Measurements from ENCODE around the gene LMO2. TPM values are rescaled to one million over a fixed set of nuclear protein-coding genes. Genes with fewer than 3 reads are reported as not detected.

The LMO2 gene
- total and polyA plus RNA-seq, 2 of the 13 experiments (the other 11 are each of a cell fraction or from before 2014, with no cell fraction given): not detected

GRCh38 chr11:33894398-33894746, 2.5 kb upstream of the LMO2 start:
- Histone ChIP-seq H3K4me2 (ENCODE audit: low read depth, low read length) (no peak overlapping the region), H3K4me3 (replicated peaks in 1 of 3; ENCODE audit: insufficient read depth in 1 of 3, low read depth in 2 of 3, low read length in 3 of 3) (no peak overlapping the region), H3K27me3 (ENCODE audit: control insufficient read depth in 1 of 2, insufficient read depth in 2 of 2, low read length in 2 of 2) (peaks cover 0 to 28% of the 10 kb centered on the region in 2 experiments; a peak in 2 of 5 replicates), H3K27ac (ENCODE audit: extremely low read length, insufficient read depth, low read length) (no peak overlapping the region), H2AFZ (ENCODE audit: low read length) (no peak overlapping the region), H3K79me2 (ENCODE audit: insufficient read depth, low read length) (no peaks in the 10 kb centered on the region), H3K9ac (ENCODE audit: insufficient read depth, low read depth, low read length) (no peak overlapping the region), H3K36me3 (replicated peaks in 1 of 2; ENCODE audit: control insufficient read depth in 1 of 2, insufficient read depth in 2 of 2, low read length in 2 of 2) (no peaks in the 10 kb centered on the region), H3K9me3 (ENCODE audit: low read length) (no peaks in the 10 kb centered on the region), H3K4me1 (ENCODE audit: insufficient read depth, low read length) (no peaks in the 10 kb centered on the region; the same call in 1 of the 2 replicates), H4K20me1 (ENCODE audit: insufficient read depth, low read length) (no peaks in the 10 kb centered on the region)
- no TSS peak for BruUV-seq (replicated peaks)
- in situ Hi-C loops (cut with HindIII; ENCODE audit: extremely low pct_ligation_motif_present, low pct_unique_long_range_greater_than_20kb) (no loop called here), intact Hi-C loops (cut with micrococcal nuclease; ENCODE audit: unreplicated experiment) (no loop called here)
- ChIA-PET CTCF (ENCODE audit: low intra/inter-chr PET ratio, low total read pairs) (no interaction called here), POLR2A (no interaction called here)
- TF ChIP-seq RNF219 (CRISPR knock-in tag; IDR thresholded peaks at IDR 0.05) (no peak), TIGD3 (CRISPR knock-in tag; IDR thresholded peaks at IDR 0.05; ENCODE audit: borderline replicate concordance) (no peak), FOXM1 (CRISPR knock-in tag; IDR thresholded peaks at IDR 0.05) (no peak), FOXA3 (CRISPR knock-in tag; IDR thresholded peaks at IDR 0.05) (no peak), RXRB (CRISPR knock-in tag; IDR thresholded peaks at IDR 0.05; ENCODE audit: borderline replicate concordance) (no peak), JUNB (CRISPR knock-in tag; IDR thresholded peaks at IDR 0.05; ENCODE audit: borderline replicate concordance) (no peak), IKZF4 (CRISPR knock-in tag; IDR thresholded peaks at IDR 0.05; ENCODE audit: borderline replicate concordance, low read depth, not compliant biosample characterization) (no peak), NFE2L1 (CRISPR knock-in tag; IDR thresholded peaks at IDR 0.05; ENCODE audit: borderline replicate concordance) (no peak), ZNF451 (CRISPR knock-in tag; IDR thresholded peaks at IDR 0.05) (no peak), NCOA2 (CRISPR knock-in tag; IDR thresholded peaks at IDR 0.05) (no peak)
- WGBS (ENCODE audit: low lambda C conversion rate): 21% methylated on average over 4 of the region's 4 CpGs
- no peak for ATAC-seq
- no peak for FAIRE-seq
- DNase-seq (ENCODE audit: low spot score): no peak
